A549 (cell line): ENCODE measurements around the gene TRIP6. TPM values are rescaled to one million over a fixed set of nuclear protein-coding genes. Genes with fewer than 3 reads are reported as not detected.

Experiments used
- ATAC-seq, 2 experiments: fragments of 200-7000 bp in 1 of 2; fragments of >200 bp in 1 of 2; cut with Nextera tagmentation in 1 of 2; cut with Tn5 transposase in 1 of 2; 3 replicates each; pipeline versions ENCODE4 v1.8.0 to v1.9.1; 2018 to 2020; ENCODE audit warnings: mild to moderate bottlenecking in 1 of 2, moderate library complexity in 1 of 2
- CTCF ChIA-PET: fragments of 300-600 bp; sonication (Branson Sonifier 250); formaldehyde crosslinking; extraction: SDS; loops from one replicate; lab custom pipeline; 2021; ENCODE audit warnings: antibody characterized with exemption, inconsistent platforms; lab: Yijun Ruan, JAX
- POLR2A ChIA-PET: fragments of 350-600 bp; formaldehyde crosslinking; extraction: SDS; loops from one replicate; lab custom pipeline; 2021; ENCODE audit warnings: antibody characterized with exemption, inconsistent platforms; lab: Yijun Ruan, JAX
- DNase-seq, 2 experiments: peaks; one replicate each; pipeline versions ENCODE4 v3.0.0 to v3.0.0-alpha.2; 2011 to 2016; ENCODE audit warnings: low read depth in 1 of 2, low spot score in 1 of 2
- FAIRE-seq: peaks from 2 replicates; lab custom pipeline; 2011; peaks lifted over from hg19 to GRCh38; lab: Jason Lieb, UNC
- H3K27ac ChIP-seq, 2 experiments: fragments of >200 bp; sonication (Bioruptor Twin); formaldehyde crosslinking; 3 replicates each; pipeline ENCODE4 v1.5.1; 2016 to 2017
- H3K4me1 ChIP-seq: fragments of >200 bp; sonication (Bioruptor Twin); formaldehyde crosslinking; 3 replicates; pipeline ENCODE4 v1.6.1; 2016
- H3K4me2 ChIP-seq: fragments of >200 bp; sonication (Bioruptor Twin); formaldehyde crosslinking; 3 replicates; pipeline ENCODE4 v1.6.1; 2016
- H3K4me3 ChIP-seq: fragments of >200 bp; sonication (Bioruptor Twin); formaldehyde crosslinking; 3 replicates; pipeline ENCODE4 v1.5.1; 2016
- H3K9me3 ChIP-seq: fragments of >200 bp; sonication (Bioruptor Twin); formaldehyde crosslinking; 3 replicates; pipeline ENCODE4 v1.6.1; 2016
- CHD2 ChIP-seq: fragments of 150-350 bp; IDR thresholded peaks from 2 replicates; pipeline ENCODE4 v1.6.1; 2014; ENCODE audit warnings: low read length; ENCODE audit not compliant: partially characterized antibody
- CTCF ChIP-seq: fragments of >200 bp; sonication (Bioruptor Twin); formaldehyde crosslinking; IDR thresholded peaks from 3 replicates; pipeline ENCODE4 v1.5.1; 2016
- ESRRA ChIP-seq: fragments of 150-350 bp; IDR thresholded peaks from 2 replicates; pipeline ENCODE4 v1.6.1; 2014; ENCODE audit warnings: mild to moderate bottlenecking, low read length, borderline replicate concordance
- FOSL2 ChIP-seq, 2 experiments: fragments of 450-650 bp in 1 of 2; fragments of >200 bp in 1 of 2; sonication (Bioruptor Twin) in 1 of 2; formaldehyde crosslinking; IDR thresholded peaks; 2 replicates each; pipeline versions ENCODE4 v1.5.0 to v1.6.1; 2016 to 2020; ENCODE audit warnings: mild to moderate bottlenecking in 1 of 2, moderate library complexity in 1 of 2
- KDM1A ChIP-seq: fragments of 200-600 bp; sonication (generic); IDR thresholded peaks from 2 replicates; pipeline ENCODE4 v1.6.1; 2016; ENCODE audit warnings: low read depth, mild to moderate bottlenecking
- MAX ChIP-seq: IDR thresholded peaks from 2 replicates; pipeline ENCODE4 v1.6.1; 2012
- NR3C1 ChIP-seq: fragments of >200 bp; sonication (Bioruptor Twin); formaldehyde crosslinking; IDR thresholded peaks from 3 replicates; pipeline ENCODE4 v1.6.1; 2017
- PHF8 ChIP-seq: fragments of 200-600 bp; sonication (generic); IDR thresholded peaks from 2 replicates; pipeline ENCODE4 v1.6.1; 2016; ENCODE audit warnings: low read depth, mild to moderate bottlenecking, antibody characterized with exemption, moderate library complexity, borderline replicate concordance
- POLR2A ChIP-seq: IDR thresholded peaks from 2 replicates; pipeline ENCODE4 v1.6.1; 2012; ENCODE audit warnings: mild to moderate bottlenecking, low read length
- RAD21 ChIP-seq, 2 experiments: fragments of >200 bp in 1 of 2; sonication (Bioruptor Twin) in 1 of 2; formaldehyde crosslinking in 1 of 2; IDR thresholded peaks in 1 of 2; conservative IDR thresholded peaks in 1 of 2; 2 replicates in 1 of 2; 3 replicates in 1 of 2; pipeline ENCODE4 v1.6.1; 2012 to 2018; ENCODE audit warnings: inconsistent platforms in 1 of 2
- RFX5 ChIP-seq: fragments of 450-650 bp; IDR thresholded peaks from 2 replicates; pipeline ENCODE4 v1.7.1; 2014; ENCODE audit warnings: antibody characterized with exemption, mild to moderate bottlenecking, moderate library complexity
- RNF2 ChIP-seq: fragments of 200-600 bp; sonication (generic); IDR thresholded peaks from 2 replicates; pipeline ENCODE4 v1.6.1; 2016; ENCODE audit warnings: low read depth, mild to moderate bottlenecking, antibody characterized with exemption, moderate library complexity, borderline replicate concordance
- SMC3 ChIP-seq: fragments of >200 bp; sonication (Bioruptor Twin); formaldehyde crosslinking; IDR thresholded peaks from 3 replicates; pipeline ENCODE4 v1.6.1; 2018; ENCODE audit warnings: inconsistent platforms
- TP53 ChIP-seq: fragments of 250-450 bp; sonication (Bioruptor Pico); IDR thresholded peaks from 2 replicates; pipeline ENCODE4 v1.5.0; 2021; ENCODE audit warnings: mild to moderate bottlenecking, moderate library complexity
- ZFP36 ChIP-seq: fragments of 450-650 bp; IDR thresholded peaks from 2 replicates; pipeline ENCODE4 v1.6.1; 2014; ENCODE audit warnings: borderline replicate concordance; ENCODE audit not compliant: partially characterized antibody
- WGBS: methylation state at CpG from one replicate; pipeline ENCODE4 v1.1.6; 2017; ENCODE audit errors: missing lambda C conversion rate; 5-methylcytosine and 5-hydroxymethylcytosine counted together
- polyA plus RNA-seq, 4 experiments: library from polyadenylated mRNA; depleted of rRNA in 3 of 4; stranded (reverse); fragments of >200 nt; fragmentation: RNase III in 1 of 4; extraction: RNeasy Plus Mini Kit Qiagen cat#74134 plus additional on column Dnase treatment in 1 of 4; gene quantifications; 2 replicates in 3 of 4; 3 replicates in 1 of 4; pipeline ENCODE4 v1.2.3, GENCODE V29; 2011 to 2017

TRIP6 gene
- polyA plus RNA-seq, 2 of the 4 experiments (the other 2 are of a cell fraction), result 18.0 to 38.5 TPM

- no peak for TF ChIP-seq RFX5
- peak; percentile 98 for TF ChIP-seq SMC3
- TF ChIP-seq RAD21 (conservative IDR thresholded peaks at IDR 0.05 in 1 of 2, IDR thresholded peaks at IDR 0.05 in 1 of 2), result peak; percentile 65 to 83
- peak; percentile 28; the same call in 1 of the 2 replicates for TF ChIP-seq MAX
- TF ChIP-seq CTCF, result peak; percentile 90
- TF ChIP-seq POLR2A, result no peak
- peaks cover 19% of the 10 kb centered on the region for H3K4me1 ChIP-seq
- ChIA-PET CTCF (interaction anchor here (0.6 to 2.3 kb wide), 10 partner anchors 14 to 819 kb away, joined by 3 to 31 read pairs (median 5); partner anchors contain the start of gene MUC3A), POLR2A (no interaction called here)
- peak overlapping the region; percentile 49 for H3K4me3 ChIP-seq
- FAIRE-seq (no peak), DNase-seq (no peak), ATAC-seq (peak; percentile 45 to 50)
- 7% methylated on average over 3 of the region's 95 CpGs for WGBS
- no peaks in the 10 kb centered on the region for H3K9me3 ChIP-seq
- peak overlapping the region; percentile 98 for H3K4me2 ChIP-seq
- peak overlapping the region; percentile 20 to 69; a peak in 4 of 6 replicates for H3K27ac ChIP-seq
Measured at GRCh38 chr7:100896732-100897608, 29.8 kb downstream of the TRIP6 start.

GRCh38 chr7:100897772-100898454, 30.7 kb downstream of the TRIP6 start:
- ChIA-PET CTCF (interaction anchor here (0.6 to 2.3 kb wide), 19 partner anchors 8 to 818 kb away, joined by 3 to 31 read pairs (median 4); partner anchors contain the start of gene MUC3A), POLR2A (no interaction called here)
- Histone ChIP-seq H3K4me2 (no peak overlapping the region), H3K4me1 (peaks cover 19% of the 10 kb centered on the region), H3K9me3 (no peaks in the 10 kb centered on the region), H3K4me3 (no peak overlapping the region), H3K27ac (no peak overlapping the region)
- WGBS, result 69% methylated on average over 13 of the region's 13 CpGs
- FAIRE-seq (no peak), DNase-seq (no peak), ATAC-seq (no peak)
- no peak for TF ChIP-seq SMC3
- TF ChIP-seq ESRRA, result no peak
- no peak for TF ChIP-seq RNF2
- no peak for TF ChIP-seq FOSL2 (IDR thresholded peaks at IDR 0.05)
- TF ChIP-seq FOSL2 (CRISPR knock-in tag; IDR thresholded peaks at IDR 0.05), result no peak
- no peak for TF ChIP-seq ZFP36
- no peak for TF ChIP-seq TP53 (CRISPR knock-in tag)
- no peak for TF ChIP-seq KDM1A
- TF ChIP-seq PHF8, result no peak
- no peak for TF ChIP-seq CTCF
- no peak for TF ChIP-seq CHD2
- no peak for TF ChIP-seq NR3C1
- TF ChIP-seq MAX, result no peak
